Measurements from ENCODE around the gene BAIAP2L2.

The BAIAP2L2 gene

GRCh38 chr22:38132794-38133193 is 22.3 kb upstream of the BAIAP2L2 start:
- Histone ChIP-seq H3K4me3 (no peak overlapping the region), H3K9me3 (no peaks in the 10 kb centered on the region), H3K36me3 (peaks cover 4 to 83% (median 10%) of the 10 kb centered on the region in 3 donors), H3K27me3 (no peaks in the 10 kb centered on the region), H3K4me1 (peaks cover 0 to 10% (median 0%) of the 10 kb centered on the region in 4 donors), H3K27ac (no peak overlapping the region)
- TF ChIP-seq, protein P1, sequence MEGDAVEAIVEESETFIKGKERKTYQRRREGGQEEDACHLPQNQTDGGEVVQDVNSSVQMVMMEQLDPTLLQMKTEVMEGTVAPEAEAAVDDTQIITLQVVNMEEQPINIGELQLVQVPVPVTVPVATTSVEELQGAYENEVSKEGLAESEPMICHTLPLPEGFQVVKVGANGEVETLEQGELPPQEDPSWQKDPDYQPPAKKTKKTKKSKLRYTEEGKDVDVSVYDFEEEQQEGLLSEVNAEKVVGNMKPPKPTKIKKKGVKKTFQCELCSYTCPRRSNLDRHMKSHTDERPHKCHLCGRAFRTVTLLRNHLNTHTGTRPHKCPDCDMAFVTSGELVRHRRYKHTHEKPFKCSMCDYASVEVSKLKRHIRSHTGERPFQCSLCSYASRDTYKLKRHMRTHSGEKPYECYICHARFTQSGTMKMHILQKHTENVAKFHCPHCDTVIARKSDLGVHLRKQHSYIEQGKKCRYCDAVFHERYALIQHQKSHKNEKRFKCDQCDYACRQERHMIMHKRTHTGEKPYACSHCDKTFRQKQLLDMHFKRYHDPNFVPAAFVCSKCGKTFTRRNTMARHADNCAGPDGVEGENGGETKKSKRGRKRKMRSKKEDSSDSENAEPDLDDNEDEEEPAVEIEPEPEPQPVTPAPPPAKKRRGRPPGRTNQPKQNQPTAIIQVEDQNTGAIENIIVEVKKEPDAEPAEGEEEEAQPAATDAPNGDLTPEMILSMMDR (IDR thresholded peaks at IDR 0.05), result no peak
- intact Hi-C loops (cut with DNase I; ENCODE audit: low total_unique reads), result no loop called here
- peak in 1 of 2 donors; percentile 59 for DNase-seq

DNA sequence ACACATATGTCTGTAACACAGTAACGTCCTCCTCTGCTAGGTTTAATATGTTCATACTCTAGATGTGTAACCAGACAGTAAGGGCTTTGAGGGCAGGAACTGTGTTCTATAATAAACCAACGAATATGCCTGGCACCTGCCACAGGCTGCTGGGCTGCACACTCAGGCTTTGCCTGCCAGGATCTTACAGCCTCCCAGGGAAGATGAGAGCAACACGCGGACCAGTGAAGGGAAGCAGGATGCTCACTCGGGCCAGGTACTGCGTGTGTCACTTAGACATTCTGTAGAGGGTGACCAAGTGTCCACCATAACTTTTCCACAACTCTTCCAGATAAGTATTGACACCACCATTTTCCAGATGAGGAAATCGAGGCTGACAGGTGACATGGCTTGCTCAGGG is 21.7 kb upstream of the BAIAP2L2 start:
- no peaks in the 10 kb centered on the region for H3K9me3 ChIP-seq
- TF ChIP-seq, protein P1 (IDR thresholded peaks at IDR 0.05), result no peak
- peaks cover 0 to 10% (median 0%) of the 10 kb centered on the region in 4 donors for H3K4me1 ChIP-seq
- no peak overlapping the region for H3K27ac ChIP-seq
- intact Hi-C loops (cut with DNase I; ENCODE audit: low total_unique reads), result no loop called here
- no peak overlapping the region for H3K4me3 ChIP-seq
- peak in 1 of 2 donors; percentile 43 for DNase-seq
- H3K36me3 ChIP-seq, result peaks cover 4 to 83% (median 14%) of the 10 kb centered on the region in 3 donors
- H3K27me3 ChIP-seq, result no peaks in the 10 kb centered on the region

- peak overlapping the region in 1 of 2 donors; percentile 4 for H3K27ac ChIP-seq
- no peaks in the 10 kb centered on the region for H3K27me3 ChIP-seq
- DNase-seq, result no peak
- peaks cover 0 to 10% (median 0%) of the 10 kb centered on the region in 4 donors for H3K4me1 ChIP-seq
- TF ChIP-seq, protein P1 (IDR thresholded peaks at IDR 0.05), result no peak
- intact Hi-C loops (cut with DNase I; ENCODE audit: low total_unique reads), result no loop called here
- peaks cover 4 to 81% (median 14%) of the 10 kb centered on the region in 3 donors for H3K36me3 ChIP-seq
- no peaks in the 10 kb centered on the region for H3K9me3 ChIP-seq
- no peak overlapping the region for H3K4me3 ChIP-seq
Measured at GRCh38 chr22:38131399-38131798, 20.9 kb upstream of the BAIAP2L2 start.

GRCh38 chr22:38129856-38130255 is 19.4 kb upstream of the BAIAP2L2 start:
- Histone ChIP-seq H3K4me3 (no peak overlapping the region), H3K36me3 (peaks cover 0 to 78% (median 12%) of the 10 kb centered on the region in 3 donors), H3K27ac (no peak overlapping the region), H3K4me1 (peaks cover 0 to 10% (median 0%) of the 10 kb centered on the region in 4 donors), H3K9me3 (no peaks in the 10 kb centered on the region), H3K27me3 (no peaks in the 10 kb centered on the region)
- intact Hi-C loops (cut with DNase I; ENCODE audit: low total_unique reads), result no loop called here
- TF ChIP-seq, protein P1 (IDR thresholded peaks at IDR 0.05), result no peak
- DNase-seq, result no peak

DNA sequence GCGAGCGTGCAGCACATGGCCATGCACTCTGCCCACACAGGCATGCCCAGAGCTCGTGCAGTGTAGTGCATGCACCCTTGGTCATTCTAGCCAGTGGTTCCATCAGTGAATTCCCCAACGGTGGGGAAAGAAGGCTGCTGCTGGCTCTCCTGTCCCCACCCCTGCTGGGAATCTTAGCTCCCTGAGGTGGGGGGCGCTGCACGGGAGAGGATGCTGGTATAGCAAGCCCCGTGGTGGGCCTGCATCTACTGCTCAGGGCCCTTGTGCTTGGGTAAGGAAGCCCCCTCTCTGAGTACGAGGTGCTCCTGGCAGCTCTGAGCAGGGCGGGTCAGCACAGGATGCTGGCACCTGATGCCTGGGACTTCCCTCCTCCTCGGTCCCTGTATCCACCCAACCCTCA is 18.5 kb upstream of the BAIAP2L2 start:
- Histone ChIP-seq H3K4me3 (no peak overlapping the region), H3K36me3 (peaks cover 0 to 71% (median 7%) of the 10 kb centered on the region in 3 donors), H3K27ac (no peak overlapping the region), H3K27me3 (no peaks in the 10 kb centered on the region), H3K4me1 (peaks cover 0 to 10% (median 0%) of the 10 kb centered on the region in 4 donors), H3K9me3 (no peaks in the 10 kb centered on the region)
- DNase-seq, result no peak
- intact Hi-C loops (cut with DNase I; ENCODE audit: low total_unique reads), result no loop called here
- TF ChIP-seq, protein P1 (IDR thresholded peaks at IDR 0.05), result no peak

DNA sequence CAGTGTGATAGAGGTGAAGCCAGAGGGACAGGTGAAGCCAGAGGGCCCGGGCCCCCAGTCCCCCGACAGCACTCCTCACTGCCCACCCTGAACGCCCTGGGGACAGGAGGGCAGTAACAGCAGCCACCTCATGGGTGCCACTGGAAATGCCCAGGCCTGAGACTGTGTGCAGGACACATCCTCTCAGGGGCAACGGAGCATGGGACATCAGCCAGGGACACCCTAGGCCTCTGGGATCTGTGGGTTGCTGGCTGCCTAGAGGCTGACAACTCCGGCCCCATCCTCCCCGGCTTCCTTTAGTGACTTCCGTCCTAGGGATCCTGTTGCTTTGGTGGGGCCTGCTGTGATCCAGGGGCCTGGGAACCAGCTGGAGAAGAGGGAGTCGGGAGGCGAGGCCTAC is 17.4 kb upstream of the BAIAP2L2 start:
- intact Hi-C loops (cut with DNase I; ENCODE audit: low total_unique reads), result no loop called here
- H3K4me3 ChIP-seq, result no peak overlapping the region
- DNase-seq, result no peak
- no peak overlapping the region for H3K27ac ChIP-seq
- peaks cover 0 to 60% (median 7%) of the 10 kb centered on the region in 3 donors for H3K36me3 ChIP-seq
- peaks cover 0 to 10% (median 0%) of the 10 kb centered on the region in 4 donors for H3K4me1 ChIP-seq
- H3K9me3 ChIP-seq, result no peaks in the 10 kb centered on the region
- TF ChIP-seq, protein P1 (IDR thresholded peaks at IDR 0.05), result no peak
- no peaks in the 10 kb centered on the region for H3K27me3 ChIP-seq

Measured in tibial artery (tissue), 4 donors.